GM10248 (cell line): ENCODE results near the gene GSS.

Experiments used
- CTCF ChIA-PET: fragments of 300-600 bp; sonication (Branson Sonifier 250); formaldehyde crosslinking; extraction: SDS; loops from one replicate; lab custom pipeline; 2021; ENCODE audit warnings: antibody characterized with exemption; lab: Yijun Ruan, JAX
- POLR2A ChIA-PET: fragments of 350-650 bp; sonication (Branson Sonifier 250); formaldehyde crosslinking; extraction: SDS; loops from one replicate; lab custom pipeline; 2020; ENCODE audit warnings: antibody characterized with exemption; lab: Yijun Ruan, JAX
- DNase-seq: peaks from one replicate; pipeline ENCODE4 v3.0.0; 2012; ENCODE audit errors: extremely low spot score
- TF ChIP-seq, protein P1 (sequence below): IDR thresholded peaks from 2 replicates; pipeline ENCODE4 v1.5.1; 2012; ENCODE audit warnings: mild to moderate bottlenecking, low read depth; ENCODE audit errors: extremely low read depth, missing control alignments, control extremely low read depth

GSS gene

DNA sequence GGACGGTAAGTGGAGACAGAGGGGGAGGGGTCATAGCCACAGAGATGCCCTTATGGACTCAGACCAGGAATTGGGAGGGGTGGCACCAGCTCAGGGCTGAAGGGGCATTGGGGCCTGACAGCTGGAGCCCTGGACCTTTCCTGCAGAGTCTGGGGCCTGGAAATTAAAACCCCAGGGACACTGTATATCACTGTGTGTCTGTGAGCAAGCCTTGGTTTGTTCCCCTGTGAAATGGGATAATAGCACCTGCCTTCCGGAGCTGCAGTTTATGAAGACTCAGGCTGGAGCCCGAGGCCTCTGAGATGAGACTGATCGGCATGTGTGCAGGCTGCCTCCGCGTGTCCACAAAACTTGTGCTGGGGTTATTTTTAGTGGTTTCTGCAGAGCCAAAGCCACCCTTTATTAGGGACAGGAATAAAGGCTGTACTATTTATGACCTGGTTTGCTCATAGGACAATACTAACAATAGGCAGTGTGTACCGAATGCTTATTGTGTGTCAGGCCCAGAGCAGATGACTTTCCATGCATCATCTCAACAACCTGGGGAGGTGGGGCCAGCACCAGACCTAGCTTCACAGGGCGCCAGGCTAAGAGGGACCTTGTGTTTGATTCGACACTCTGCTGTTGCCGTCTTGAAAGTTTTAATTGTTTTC is 22.6 kb upstream of the GSS start:
- no peak for DNase-seq
- POLR2A ChIA-PET = no interaction called here
- CTCF ChIA-PET = no interaction called here
- TF ChIP-seq, protein P1, sequence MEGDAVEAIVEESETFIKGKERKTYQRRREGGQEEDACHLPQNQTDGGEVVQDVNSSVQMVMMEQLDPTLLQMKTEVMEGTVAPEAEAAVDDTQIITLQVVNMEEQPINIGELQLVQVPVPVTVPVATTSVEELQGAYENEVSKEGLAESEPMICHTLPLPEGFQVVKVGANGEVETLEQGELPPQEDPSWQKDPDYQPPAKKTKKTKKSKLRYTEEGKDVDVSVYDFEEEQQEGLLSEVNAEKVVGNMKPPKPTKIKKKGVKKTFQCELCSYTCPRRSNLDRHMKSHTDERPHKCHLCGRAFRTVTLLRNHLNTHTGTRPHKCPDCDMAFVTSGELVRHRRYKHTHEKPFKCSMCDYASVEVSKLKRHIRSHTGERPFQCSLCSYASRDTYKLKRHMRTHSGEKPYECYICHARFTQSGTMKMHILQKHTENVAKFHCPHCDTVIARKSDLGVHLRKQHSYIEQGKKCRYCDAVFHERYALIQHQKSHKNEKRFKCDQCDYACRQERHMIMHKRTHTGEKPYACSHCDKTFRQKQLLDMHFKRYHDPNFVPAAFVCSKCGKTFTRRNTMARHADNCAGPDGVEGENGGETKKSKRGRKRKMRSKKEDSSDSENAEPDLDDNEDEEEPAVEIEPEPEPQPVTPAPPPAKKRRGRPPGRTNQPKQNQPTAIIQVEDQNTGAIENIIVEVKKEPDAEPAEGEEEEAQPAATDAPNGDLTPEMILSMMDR = no peak

DNA sequence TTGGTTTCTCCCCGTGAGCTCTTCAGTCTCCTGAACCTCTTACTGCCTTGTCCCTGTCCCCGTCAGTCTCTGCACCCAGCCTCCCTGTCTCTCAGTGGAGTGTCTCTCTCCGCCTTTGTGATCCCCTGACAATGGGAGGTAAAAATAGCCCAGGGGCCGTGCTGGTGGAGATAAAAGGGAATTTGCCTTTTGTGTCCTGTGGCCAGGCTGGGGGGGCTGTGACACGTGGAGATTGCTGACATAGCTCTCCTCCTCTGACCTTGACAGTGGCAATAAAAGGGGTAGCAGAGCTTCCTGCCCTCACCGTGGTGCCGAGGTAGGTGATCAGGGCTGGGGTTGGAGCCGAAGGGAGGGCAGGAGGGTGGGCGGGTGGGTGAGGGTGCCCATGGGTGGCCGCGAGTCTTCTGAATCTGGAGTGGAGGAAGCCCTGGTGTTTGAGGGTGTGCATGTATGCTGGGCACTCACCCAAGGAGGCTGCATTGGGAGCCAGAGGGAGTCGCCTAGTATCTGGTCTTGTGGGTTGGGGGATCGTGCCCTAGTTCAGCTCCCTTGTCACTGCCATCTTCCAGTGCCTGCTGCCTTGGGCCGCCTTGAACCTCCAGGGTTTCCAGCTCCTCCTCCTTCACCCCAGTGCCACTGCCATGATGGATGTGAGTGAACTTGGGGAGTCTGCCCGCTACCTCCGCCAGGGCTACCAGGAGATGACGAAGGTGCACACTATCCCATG is 21.9 kb upstream of the GSS start:
- TF ChIP-seq, protein P1 = no peak
- CTCF ChIA-PET = no interaction called here
- DNase-seq = no peak
- POLR2A ChIA-PET = no interaction called here

DNA sequence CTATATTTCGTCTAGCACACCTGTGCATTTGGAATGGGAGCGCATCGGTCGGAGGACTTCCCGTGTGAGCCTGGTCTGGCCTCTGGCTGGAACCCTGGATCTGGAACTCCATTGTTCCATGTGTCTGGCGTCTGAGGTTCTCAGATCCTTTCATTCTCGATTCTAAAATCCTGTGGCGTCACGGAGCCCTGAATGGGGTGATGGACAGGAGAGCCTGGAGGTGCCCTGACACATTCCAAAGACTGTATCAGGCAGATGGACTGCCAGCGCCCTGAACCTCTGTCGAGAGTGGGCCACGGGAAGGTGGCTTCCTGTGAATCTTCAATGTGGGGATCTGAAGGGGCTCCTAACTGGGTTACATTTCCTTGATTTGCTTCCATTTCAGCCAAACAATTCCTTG is 20.7 kb upstream of the GSS start:
- CTCF ChIA-PET = no interaction called here
- POLR2A ChIA-PET = no interaction called here
- no peak for DNase-seq
- TF ChIP-seq, protein P1 = no peak

DNA sequence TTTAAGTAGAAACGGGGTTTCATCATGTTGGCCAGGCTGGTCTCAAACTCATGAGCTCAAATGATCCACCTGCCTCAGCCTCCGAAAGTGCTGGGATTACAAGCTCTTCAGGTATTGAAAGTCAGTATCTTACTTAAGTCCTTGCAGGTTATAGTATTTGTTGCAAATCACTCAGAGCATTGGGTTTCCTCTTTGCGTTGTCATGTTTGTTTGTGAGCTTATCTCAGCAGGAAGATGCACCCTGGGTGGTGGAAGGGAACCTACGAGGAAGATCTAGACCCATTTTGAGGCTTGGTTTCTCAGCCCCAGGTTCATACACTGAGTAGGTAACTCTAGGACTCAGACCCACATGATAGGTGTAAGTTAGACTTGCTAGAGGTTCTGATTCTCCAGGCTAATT is 18.6 kb upstream of the GSS start:
- ChIA-PET CTCF (no interaction called here), POLR2A (no interaction called here)
- no peak for DNase-seq
- TF ChIP-seq, protein P1 = no peak

DNA sequence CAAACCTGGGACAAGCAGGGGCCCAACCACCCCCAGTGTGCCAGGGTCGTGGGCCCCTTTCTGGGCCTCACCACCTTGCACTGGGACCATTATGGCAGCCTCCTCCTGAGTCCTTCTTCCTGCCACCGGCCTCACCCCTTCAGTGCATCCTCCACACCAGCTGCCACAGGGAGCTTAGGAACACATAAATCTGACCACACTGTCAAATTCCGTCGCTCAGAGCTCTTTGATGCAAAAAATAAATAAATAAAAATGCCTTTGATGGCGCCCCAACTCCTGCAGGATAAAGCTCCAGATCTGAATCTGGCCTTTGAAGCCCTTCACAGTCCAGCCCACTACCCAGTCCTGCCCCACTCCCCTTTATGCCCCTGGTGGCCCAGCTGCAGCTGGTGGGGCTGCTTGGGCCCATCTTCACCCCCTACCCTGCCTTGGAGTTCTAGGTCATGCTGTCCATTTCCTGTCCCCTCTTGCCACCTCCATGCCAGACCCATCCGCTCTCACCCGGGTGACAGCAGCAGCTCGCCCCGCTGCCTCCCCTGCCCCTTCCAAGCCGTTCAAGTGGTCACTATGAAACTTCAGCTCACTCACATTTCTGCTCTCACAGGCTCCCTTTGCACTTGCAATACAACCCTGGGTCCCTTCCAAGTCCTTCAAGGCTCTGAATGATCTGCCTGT is 16.1 kb upstream of the GSS start:
- CTCF ChIA-PET = interaction anchor here (1.5 to 1.9 kb wide), 2 partner anchors 96 to 98 kb away, joined by 3 to 7 read pairs; partner anchors contain the start of gene GGT7
- POLR2A ChIA-PET = no interaction called here
- TF ChIP-seq, protein P1 = no peak
- DNase-seq = no peak

DNA sequence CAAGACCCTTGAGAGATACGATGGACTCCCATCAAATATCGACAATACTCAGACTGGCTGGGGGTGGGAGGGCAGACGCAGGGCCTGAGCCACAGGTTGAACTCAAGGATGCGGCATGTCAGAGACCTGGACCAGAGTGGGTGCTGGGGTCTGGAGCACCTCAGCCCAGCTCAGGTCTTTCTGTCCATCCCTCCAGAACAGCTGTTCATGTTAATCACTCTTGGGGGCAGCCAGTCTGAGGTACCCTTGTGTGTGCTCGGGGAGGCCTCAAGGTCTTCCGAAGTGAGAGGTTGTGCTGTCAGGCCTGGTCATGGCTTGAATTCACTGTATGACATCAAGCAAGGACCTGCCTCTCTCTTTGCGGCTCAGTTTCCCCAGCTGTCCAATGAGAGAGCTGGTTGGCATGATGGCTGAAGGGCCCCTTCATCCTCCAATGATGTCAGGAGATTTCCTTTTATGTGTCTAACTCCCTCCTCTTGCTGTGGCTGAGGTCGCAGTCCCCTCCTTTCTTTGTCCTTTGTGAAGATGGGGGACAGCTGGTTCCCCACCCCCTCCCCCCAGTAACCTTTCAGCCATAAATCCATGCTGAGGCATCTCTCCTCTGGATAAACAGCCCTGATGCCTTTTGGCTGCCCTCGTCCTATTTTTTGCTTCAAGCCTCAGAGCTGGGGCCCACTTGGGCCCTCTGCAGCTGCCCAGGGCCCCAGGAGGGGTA is 15.4 kb upstream of the GSS start:
- ChIA-PET POLR2A (no interaction called here), CTCF (interaction anchor here (1.5 kb wide), 1 partner anchor 96 kb away, joined by 3 read pairs; no protein-coding TSS in a partner anchor)

More for the DNA sequence above, 15.4 kb upstream of the GSS start:
- TF ChIP-seq, protein P1 = no peak
- DNase-seq = no peak
